H9 (cell line): ENCODE data around the gene PLPPR2. TPM values are rescaled to one million over a fixed set of nuclear protein-coding genes. Genes with fewer than 3 reads are reported as not detected.
A peak's percentile ranks its signal among the peaks of the same experiment; 100 is the strongest.

Experiments
- DNase-seq: peaks from one replicate; pipeline ENCODE4 v3.0.0-alpha.2; 2017
- H2AFZ ChIP-seq: one replicate; pipeline ENCODE4 v1.6.1; 2013; ENCODE audit warnings: mild to moderate bottlenecking, low read length, control low read depth, moderate library complexity
- H2AK5ac ChIP-seq: 2 replicates; pipeline ENCODE4 v1.6.1; 2013; ENCODE audit warnings: low read length, control low read depth, mixed read lengths; ENCODE audit not compliant: insufficient read length
- H2BK120ac ChIP-seq: one replicate; pipeline ENCODE4 v1.6.1; 2013; ENCODE audit warnings: low read depth, mild to moderate bottlenecking, low read length, control low read depth, inconsistent platforms; ENCODE audit not compliant: poor library complexity, severe bottlenecking
- H2BK12ac ChIP-seq: 2 replicates; pipeline ENCODE4 v1.6.1; 2013; ENCODE audit warnings: low read length, control low read depth, mixed read lengths, low read depth; ENCODE audit not compliant: insufficient read length
- H2BK15ac ChIP-seq: 2 replicates; pipeline ENCODE4 v1.6.1; 2013; ENCODE audit warnings: low read depth, low read length, control low read depth
- H2BK20ac ChIP-seq: one replicate; pipeline ENCODE4 v1.6.1; 2013; ENCODE audit warnings: low read depth, mild to moderate bottlenecking, low read length, control low read depth, inconsistent platforms; ENCODE audit not compliant: poor library complexity, severe bottlenecking
- H2BK5ac ChIP-seq: 2 replicates; pipeline ENCODE4 v1.6.1; 2013; ENCODE audit warnings: low read length, control low read depth, mixed read lengths; ENCODE audit not compliant: insufficient read length
- H3K14ac ChIP-seq: 2 replicates; pipeline ENCODE4 v1.6.1; 2013; ENCODE audit warnings: low read length, control low read depth; ENCODE audit not compliant: insufficient read depth
- H3K18ac ChIP-seq: 2 replicates; pipeline ENCODE4 v1.6.1; 2013; ENCODE audit warnings: low read depth, mild to moderate bottlenecking, mixed read lengths, low read length, control low read depth; ENCODE audit not compliant: insufficient read length
- H3K23ac ChIP-seq: 2 replicates; pipeline ENCODE4 v1.6.1; 2013; ENCODE audit warnings: low read length, control low read depth, mixed read lengths, low read depth; ENCODE audit not compliant: insufficient read length
- H3K23me2 ChIP-seq: 2 replicates; pipeline ENCODE4 v1.6.1; 2013; ENCODE audit warnings: low read depth, mild to moderate bottlenecking, mixed read lengths, low read length, control low read depth; ENCODE audit not compliant: insufficient read length, poor library complexity, severe bottlenecking
- H3K27ac ChIP-seq: 2 replicates; pipeline ENCODE4 v1.5.1; 2013; ENCODE audit warnings: low read length, control low read depth, mixed read lengths, low read depth; ENCODE audit not compliant: insufficient read length
- H3K27me3 ChIP-seq: 2 replicates; pipeline ENCODE4 v1.6.1; 2013; ENCODE audit warnings: low read length, control low read depth, inconsistent platforms; ENCODE audit not compliant: insufficient read depth
- H3K4ac ChIP-seq: 2 replicates; pipeline ENCODE4 v1.6.1; 2013; ENCODE audit warnings: low read depth, mild to moderate bottlenecking, control low read depth, inconsistent platforms, low read length, moderate library complexity
- H3K4me1 ChIP-seq: 2 replicates; pipeline ENCODE4 v1.6.1; 2013; ENCODE audit warnings: low read length, control low read depth, inconsistent platforms; ENCODE audit not compliant: insufficient read depth
- H3K4me2 ChIP-seq: 2 replicates; pipeline ENCODE4 v1.6.1; 2013; ENCODE audit warnings: low read length, control low read depth, mixed read lengths; ENCODE audit not compliant: insufficient read length, insufficient read depth
- H3K56ac ChIP-seq: 2 replicates; pipeline ENCODE4 v1.6.1; 2013; ENCODE audit warnings: low read depth, mild to moderate bottlenecking, mixed read lengths, low read length, control low read depth; ENCODE audit not compliant: insufficient read length
- H3K79me1 ChIP-seq: 2 replicates; pipeline ENCODE4 v1.6.1; 2013; ENCODE audit warnings: low read depth, mild to moderate bottlenecking, moderate library complexity, low read length, control low read depth, inconsistent platforms; ENCODE audit not compliant: insufficient read depth, poor library complexity, severe bottlenecking
- H3K79me2 ChIP-seq: 2 replicates; pipeline ENCODE4 v1.6.1; 2013; ENCODE audit warnings: low read length, control low read depth, inconsistent platforms; ENCODE audit not compliant: insufficient read depth
- H3K9ac ChIP-seq: 2 replicates; pipeline ENCODE4 v1.6.1; 2013; ENCODE audit warnings: low read length, control low read depth, mixed read lengths; ENCODE audit not compliant: insufficient read length; ENCODE audit errors: extremely low read depth
- H3K9me3 ChIP-seq: one replicate; pipeline ENCODE4 v1.6.1; 2013; ENCODE audit warnings: low read depth, low read length, inconsistent platforms; ENCODE audit not compliant: control insufficient read depth
- H3T11ph ChIP-seq: one replicate; pipeline ENCODE4 v1.6.1; 2013; ENCODE audit warnings: mild to moderate bottlenecking, low read length, control low read depth, inconsistent platforms
- H4K20me1 ChIP-seq: one replicate; pipeline ENCODE4 v1.6.1; 2013; ENCODE audit not compliant: control insufficient read depth, insufficient read length, insufficient read depth
- H4K5ac ChIP-seq: 2 replicates; pipeline ENCODE4 v1.6.1; 2013; ENCODE audit warnings: low read depth, mild to moderate bottlenecking, mixed read lengths, low read length, control low read depth; ENCODE audit not compliant: insufficient read length
- H4K8ac ChIP-seq: replicated peaks from 2 replicates; pipeline ENCODE4 v1.6.1; 2013; ENCODE audit warnings: low read length, control low read depth, mixed read lengths, low read depth; ENCODE audit not compliant: insufficient read length
- H4K91ac ChIP-seq: 2 replicates; pipeline ENCODE4 v1.6.1; 2013; ENCODE audit warnings: low read depth, mild to moderate bottlenecking, moderate library complexity, mixed read lengths, low read length, control low read depth; ENCODE audit not compliant: insufficient read length
- H3K27ac Mint-ChIP-seq, 3 experiments: 2 replicates in 2 of 3; 3 replicates in 1 of 3; pipeline ENCODE4 v1.8.0; 2020 to 2021; ENCODE audit warnings: mixed read lengths in 3 of 3, mild to moderate bottlenecking in 1 of 3, moderate library complexity in 1 of 3
- H3K27me3 Mint-ChIP-seq: 2 replicates; pipeline ENCODE4 v1.8.0; 2021; ENCODE audit warnings: low read depth, mild to moderate bottlenecking, moderate library complexity, mixed read lengths
- H3K36me3 Mint-ChIP-seq, 3 experiments: 2 replicates in 2 of 3; 3 replicates in 1 of 3; pipeline ENCODE4 v1.8.0; 2020 to 2021; ENCODE audit warnings: low read depth in 3 of 3, mixed read lengths in 3 of 3; ENCODE audit not compliant: insufficient read depth in 1 of 3
- H3K4me1 Mint-ChIP-seq, 2 experiments: 2 replicates each; pipeline ENCODE4 v1.8.0; 2020; ENCODE audit warnings: mixed read lengths in 2 of 2
- H3K4me3 Mint-ChIP-seq, 2 experiments: 2 replicates in 1 of 2; 3 replicates in 1 of 2; pipeline ENCODE4 v1.8.0; 2020 to 2021; ENCODE audit warnings: mild to moderate bottlenecking in 2 of 2, mixed read lengths in 2 of 2, moderate library complexity in 1 of 2
- H3K9me3 Mint-ChIP-seq, 2 experiments: 2 replicates in 1 of 2; 3 replicates in 1 of 2; pipeline ENCODE4 v1.8.0; 2020; ENCODE audit warnings: mild to moderate bottlenecking in 2 of 2, mixed read lengths in 2 of 2, moderate library complexity in 1 of 2
- CTCF ChIP-seq: fragments of 200-600 bp; sonication (generic); conservative IDR thresholded peaks from 3 replicates; pipeline ENCODE4 v1.8.0; 2021; ENCODE audit warnings: antibody characterized with exemption, mild to moderate bottlenecking
- WGBS: extraction: QIAGEN DNeasy Blood & Tissue Kit; methylation state at CpG from one replicate; pipeline ENCODE4 v1.1.7; 2013; ENCODE audit warnings: missing lambda C conversion rate, low lambda C conversion rate, mixed read lengths; ENCODE audit not compliant: insufficient read length; ENCODE audit errors: extremely low coverage; 5-methylcytosine and 5-hydroxymethylcytosine counted together
- total RNA-seq: library from RNA; stranded (reverse); gene quantifications from 2 replicates; pipeline ENCODE4 v1.2.1, GENCODE V29; 2021

The PLPPR2 gene
- total RNA-seq, 1 experiment from 2014 or later: 8.0 TPM

GRCh38 chr19:11356074-11356397, 804 bp downstream of the PLPPR2 start:
- no peak overlapping the region for H2BK20ac ChIP-seq
- peaks cover 2% of the 10 kb centered on the region; the same call in 1 of the 2 replicates for H3K4me1 ChIP-seq
- H4K91ac ChIP-seq: no peak overlapping the region
- no peak overlapping the region for H3K14ac ChIP-seq
- H3K27me3 ChIP-seq: no peaks in the 10 kb centered on the region; the same call in 1 of the 2 replicates
- H3T11ph ChIP-seq: no peak overlapping the region
- peak overlapping the region; percentile 4 for H3K4me2 ChIP-seq
- no peak overlapping the region for H2BK12ac ChIP-seq
- H3K79me1 ChIP-seq: no peaks in the 10 kb centered on the region
- H2BK120ac ChIP-seq: no peak overlapping the region
- H3K23me2 ChIP-seq: peaks cover under 1% of the 10 kb centered on the region
- Mint-ChIP-seq H3K9me3 (no peaks in the 10 kb centered on the region), H3K4me1 (peaks cover 9 to 33% of the 10 kb centered on the region in 2 experiments), H3K4me3 (peak overlapping the region; percentile 47 to 80), H3K27ac (no peak overlapping the region), H3K36me3 (no peaks in the 10 kb centered on the region; a peak in 1 of 7 replicates), H3K27me3 (peaks cover 68% of the 10 kb centered on the region)
- H3K56ac ChIP-seq: no peak overlapping the region
- no peak overlapping the region for H4K8ac ChIP-seq
- TF ChIP-seq CTCF: no peak
- H2AK5ac ChIP-seq: no peak overlapping the region
- no peaks in the 10 kb centered on the region for H4K20me1 ChIP-seq
- WGBS: no CpG with 5 or more reads among the region's 6 CpGs
- no peak for DNase-seq
- H4K5ac ChIP-seq: no peak overlapping the region
- H3K23ac ChIP-seq: no peak overlapping the region
- H3K27ac ChIP-seq: no peak overlapping the region
- H3K4ac ChIP-seq: no peak overlapping the region
- H3K9ac ChIP-seq: no peak overlapping the region
- no peaks in the 10 kb centered on the region for H3K9me3 ChIP-seq
- no peaks in the 10 kb centered on the region for H3K79me2 ChIP-seq
- no peak overlapping the region for H2BK5ac ChIP-seq
- H2BK15ac ChIP-seq: no peak overlapping the region
- no peak overlapping the region for H2AFZ ChIP-seq
- no peak overlapping the region for H3K18ac ChIP-seq
